Measurements from ENCODE around the gene PRDM5. TPM values are rescaled to one million over a fixed set of nuclear protein-coding genes. Genes with fewer than 3 reads are reported as not detected.

Gene PRDM5
- total RNA-seq, 2 donors from 2014 or later: 0.50 TPM; not detected in 1

GRCh38 chr4:120861852-120862251 lies 60.7 kb downstream of the PRDM5 start:
- ATAC-seq: no peak

GRCh38 chr4:120858776-120859175 lies 63.8 kb downstream of the PRDM5 start:
- Mint-ChIP-seq H3K9me3 (no peaks in the 10 kb centered on the region), H3K27me3 (peaks cover 0 to 5% of the 10 kb centered on the region in 2 donors), H3K4me3 (no peak overlapping the region), H3K4me1 (ENCODE audit: low read depth in 2 of 2) (no peaks in the 10 kb centered on the region), H3K36me3 (no peaks in the 10 kb centered on the region), H3K27ac (no peak overlapping the region)
- ATAC-seq (no peak), DNase-seq (ENCODE audit: low spot score) (no peak)

More at GRCh38 chr4:120861852-120862251, 60.7 kb downstream of the PRDM5 start:
- Mint-ChIP-seq H3K27ac (no peak overlapping the region), H3K4me1 (ENCODE audit: low read depth in 2 of 2) (no peaks in the 10 kb centered on the region), H3K4me3 (no peak overlapping the region), H3K27me3 (peaks cover 0 to 5% of the 10 kb centered on the region in 2 donors), H3K36me3 (no peaks in the 10 kb centered on the region), H3K9me3 (no peaks in the 10 kb centered on the region)
- no peak for DNase-seq (ENCODE audit: low spot score)

- Mint-ChIP-seq H3K4me3 (no peak overlapping the region), H3K27me3 (peaks cover 0 to 5% of the 10 kb centered on the region in 2 donors)
Measured at GRCh38 chr4:120857312-120857711, 65.2 kb downstream of the PRDM5 start.

GRCh38 chr4:120856294-120856693 lies 66.2 kb downstream of the PRDM5 start:
- Mint-ChIP-seq H3K4me3 (no peak overlapping the region), H3K36me3 (no peaks in the 10 kb centered on the region), H3K9me3 (no peaks in the 10 kb centered on the region), H3K4me1 (ENCODE audit: low read depth in 2 of 2) (no peaks in the 10 kb centered on the region), H3K27me3 (no peaks in the 10 kb centered on the region), H3K27ac (no peak overlapping the region)
- ATAC-seq (no peak), DNase-seq (ENCODE audit: low spot score) (no peak)

More at GRCh38 chr4:120857312-120857711, 65.2 kb downstream of the PRDM5 start:
- H3K4me1 Mint-ChIP-seq (ENCODE audit: low read depth in 2 of 2): no peaks in the 10 kb centered on the region
- no peaks in the 10 kb centered on the region for H3K36me3 Mint-ChIP-seq
- DNase-seq (ENCODE audit: low spot score) (no peak), ATAC-seq (no peak)
- H3K9me3 Mint-ChIP-seq: no peaks in the 10 kb centered on the region
- H3K27ac Mint-ChIP-seq: no peak overlapping the region

- no peak overlapping the region for H3K27ac Mint-ChIP-seq
- ATAC-seq: no peak
- peaks cover 0 to 5% of the 10 kb centered on the region in 2 donors for H3K27me3 Mint-ChIP-seq
Measured at GRCh38 chr4:120855307-120856001, 67.1 kb downstream of the PRDM5 start.

GRCh38 chr4:120853161-120853935 lies 69.2 kb downstream of the PRDM5 start:
- Mint-ChIP-seq H3K4me1 (ENCODE audit: low read depth in 2 of 2) (no peaks in the 10 kb centered on the region), H3K4me3 (no peak overlapping the region), H3K9me3 (no peaks in the 10 kb centered on the region), H3K36me3 (no peaks in the 10 kb centered on the region), H3K27ac (no peak overlapping the region), H3K27me3 (peaks cover 0 to 7% of the 10 kb centered on the region in 2 donors)
- ATAC-seq: no peak
- DNase-seq (ENCODE audit: low spot score): no peak

More at GRCh38 chr4:120855307-120856001, 67.1 kb downstream of the PRDM5 start:
- Mint-ChIP-seq H3K4me1 (ENCODE audit: low read depth in 2 of 2) (no peaks in the 10 kb centered on the region), H3K9me3 (no peaks in the 10 kb centered on the region), H3K4me3 (no peak overlapping the region), H3K36me3 (no peaks in the 10 kb centered on the region)
- DNase-seq (ENCODE audit: low spot score): no peak

GRCh38 chr4:120850018-120850599 lies 72.4 kb downstream of the PRDM5 start:
- peaks cover 0 to 4% of the 10 kb centered on the region in 2 donors for H3K4me1 Mint-ChIP-seq (ENCODE audit: low read depth in 2 of 2)
- no peak for DNase-seq (ENCODE audit: low spot score)
- H3K9me3 Mint-ChIP-seq: no peaks in the 10 kb centered on the region
- peaks cover 0 to 15% of the 10 kb centered on the region in 2 donors for H3K27me3 Mint-ChIP-seq
- H3K27ac Mint-ChIP-seq: no peak overlapping the region
- H3K4me3 Mint-ChIP-seq: no peak overlapping the region
- ATAC-seq: no peak
- no peaks in the 10 kb centered on the region for H3K36me3 Mint-ChIP-seq

GRCh38 chr4:120847019-120847582 lies 75.4 kb downstream of the PRDM5 start:
- Mint-ChIP-seq H3K4me1 (ENCODE audit: low read depth in 2 of 2) (peaks cover 0 to 11% of the 10 kb centered on the region in 2 donors), H3K36me3 (no peaks in the 10 kb centered on the region), H3K27me3 (peaks cover 0 to 15% of the 10 kb centered on the region in 2 donors), H3K4me3 (no peak overlapping the region), H3K9me3 (no peaks in the 10 kb centered on the region), H3K27ac (no peak overlapping the region)
- ATAC-seq (peak in 1 of 2 donors; percentile 32), DNase-seq (ENCODE audit: low spot score) (no peak)

GRCh38 chr4:120844528-120844921 lies 78.0 kb downstream of the PRDM5 start:
- Mint-ChIP-seq H3K27ac (no peak overlapping the region), H3K4me3 (peak overlapping the region; percentile 0), H3K9me3 (no peaks in the 10 kb centered on the region), H3K27me3 (peaks cover 0 to 8% of the 10 kb centered on the region in 2 donors), H3K36me3 (no peaks in the 10 kb centered on the region), H3K4me1 (ENCODE audit: low read depth in 2 of 2) (peaks cover 0 to 17% of the 10 kb centered on the region in 2 donors)
- no peak for DNase-seq (ENCODE audit: low spot score)
- ATAC-seq: peak; percentile 38 to 83

- Mint-ChIP-seq H3K27ac (no peak overlapping the region), H3K9me3 (no peaks in the 10 kb centered on the region), H3K4me1 (ENCODE audit: low read depth in 2 of 2) (peaks cover 0 to 17% of the 10 kb centered on the region in 2 donors), H3K36me3 (no peaks in the 10 kb centered on the region), H3K27me3 (peaks cover 0 to 8% of the 10 kb centered on the region in 2 donors), H3K4me3 (peak overlapping the region; percentile 0)
- DNase-seq (ENCODE audit: low spot score) (no peak), ATAC-seq (no peak)
Measured at GRCh38 chr4:120843849-120844527, 78.5 kb downstream of the PRDM5 start.

- H3K4me3 Mint-ChIP-seq: no peak overlapping the region
- ATAC-seq (no peak), DNase-seq (ENCODE audit: low spot score) (no peak)
- H3K9me3 Mint-ChIP-seq: no peaks in the 10 kb centered on the region
- peaks cover 0 to 1% of the 10 kb centered on the region in 2 donors for H3K27me3 Mint-ChIP-seq
- no peaks in the 10 kb centered on the region for H3K36me3 Mint-ChIP-seq
- H3K4me1 Mint-ChIP-seq (ENCODE audit: low read depth in 2 of 2): peaks cover 0 to 12% of the 10 kb centered on the region in 2 donors
- no peak overlapping the region for H3K27ac Mint-ChIP-seq
Measured at GRCh38 chr4:120842031-120842430, 80.5 kb downstream of the PRDM5 start.

GRCh38 chr4:120841580-120841979 lies 80.9 kb downstream of the PRDM5 start:
- H3K4me1 Mint-ChIP-seq (ENCODE audit: low read depth in 2 of 2): peaks cover 0 to 12% of the 10 kb centered on the region in 2 donors
- no peak overlapping the region for H3K27ac Mint-ChIP-seq
- no peaks in the 10 kb centered on the region for H3K36me3 Mint-ChIP-seq
- no peak for ATAC-seq
- H3K27me3 Mint-ChIP-seq: no peaks in the 10 kb centered on the region
- DNase-seq (ENCODE audit: low spot score): no peak
- H3K9me3 Mint-ChIP-seq: no peaks in the 10 kb centered on the region
- H3K4me3 Mint-ChIP-seq: no peak overlapping the region

Measured in natural killer cell treated with Interleukin-12 subunit alpha and Interleukin-12 subunit beta and Interleukin-15 and Interleukin-18, amount 100 ng/mL, for 72 hours (primary cell).